KG1 (cell line): Measurements from ENCODE around the gene TSPAN17.
"Not testable (repeated sequence)": the region's sequence is repeated elsewhere in the genome, so short reads cannot be mapped to it uniquely, and the experiment has no call there.

ENCODE experiments used
- DNase-seq: peaks from one replicate; lab custom pipeline; 2025; lab: John Stamatoyannopoulos, UW

TSPAN17 gene, protein sequence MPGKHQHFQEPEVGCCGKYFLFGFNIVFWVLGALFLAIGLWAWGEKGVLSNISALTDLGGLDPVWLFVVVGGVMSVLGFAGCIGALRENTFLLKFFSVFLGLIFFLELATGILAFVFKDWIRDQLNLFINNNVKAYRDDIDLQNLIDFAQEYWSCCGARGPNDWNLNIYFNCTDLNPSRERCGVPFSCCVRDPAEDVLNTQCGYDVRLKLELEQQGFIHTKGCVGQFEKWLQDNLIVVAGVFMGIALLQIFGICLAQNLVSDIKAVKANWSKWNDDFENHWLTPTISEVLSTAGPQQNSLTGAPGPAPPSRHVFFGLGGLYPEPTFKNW

GRCh38 chr5:176647030-176647842 lies at the start of gene TSPAN17:
TSS of gene TSPAN17 (plus strand) at chr5:176647484. CDS start at chr5:176647616, 132 bp downstream.
- peak; percentile 97 for DNase-seq

- DNase-seq = not testable (repeated sequence)
Observed at GRCh38 chr5:176599749-176600430, 47.4 kb upstream of the TSPAN17 start.

DNA sequence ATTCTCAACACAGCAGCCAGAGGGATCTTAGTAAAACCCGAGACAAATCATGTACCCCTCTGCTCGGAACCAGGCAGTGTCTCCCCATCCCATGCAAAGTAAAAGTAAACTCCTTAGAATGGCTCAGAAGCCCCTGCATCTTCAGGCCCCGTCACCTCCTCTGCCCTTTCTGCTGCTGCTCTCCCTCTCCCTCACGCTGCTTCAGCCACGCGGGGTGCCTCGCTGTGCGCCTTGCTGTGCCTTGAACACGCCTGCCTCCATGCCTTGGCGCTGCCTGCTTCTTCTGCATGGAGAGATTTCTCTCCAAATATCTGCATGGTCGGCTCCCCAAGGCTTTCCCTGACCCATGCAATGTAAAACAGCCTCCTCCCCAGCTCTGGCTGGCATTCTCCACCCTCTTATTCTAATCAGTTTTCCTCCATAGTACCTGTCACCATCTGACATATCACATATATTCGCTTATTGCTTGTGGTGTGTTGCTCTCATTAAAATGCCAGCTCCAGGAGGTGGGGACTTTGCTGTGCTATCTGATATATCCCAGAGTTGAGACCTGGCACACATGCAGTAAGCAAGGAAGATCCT lies 45.3 kb upstream of the TSPAN17 start:
- DNase-seq = no peak

GRCh38 chr5:176603091-176603490 lies 44.2 kb upstream of the TSPAN17 start:
- no peak for DNase-seq

GRCh38 chr5:176606032-176606431 lies 41.3 kb upstream of the TSPAN17 start:
- DNase-seq = no peak

GRCh38 chr5:176606875-176607274 lies 40.4 kb upstream of the TSPAN17 start:
- DNase-seq = no peak

DNA sequence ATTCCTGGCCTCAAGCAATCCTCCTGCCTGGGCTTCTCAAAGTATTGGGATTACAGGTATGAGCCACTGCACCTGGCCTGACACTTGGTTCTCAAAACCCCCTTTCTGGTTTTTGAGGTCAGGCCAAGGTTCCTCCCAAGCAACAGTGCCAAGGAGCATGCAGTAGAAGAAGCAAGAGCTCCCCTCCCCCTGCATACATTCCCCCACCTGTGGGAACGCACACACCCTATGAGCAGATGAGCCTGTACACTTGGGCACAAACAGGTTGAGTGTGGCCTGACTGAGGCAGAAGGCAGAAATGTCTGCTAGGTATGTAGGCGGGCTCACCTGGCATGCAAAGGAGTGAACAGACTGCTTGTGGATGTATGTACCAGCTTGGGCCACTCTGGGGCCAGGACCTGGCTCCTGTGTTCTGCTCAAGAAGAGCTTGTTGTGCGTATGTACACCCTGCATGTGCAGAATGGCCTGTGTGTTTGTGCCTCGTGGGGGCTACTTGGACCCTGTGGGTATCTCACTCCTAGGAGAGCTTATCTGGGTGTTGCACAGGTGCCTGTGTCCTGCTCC lies 39.1 kb upstream of the TSPAN17 start:
- DNase-seq = no peak

GRCh38 chr5:176608937-176609723 lies 38.2 kb upstream of the TSPAN17 start:
- no peak for DNase-seq

DNA sequence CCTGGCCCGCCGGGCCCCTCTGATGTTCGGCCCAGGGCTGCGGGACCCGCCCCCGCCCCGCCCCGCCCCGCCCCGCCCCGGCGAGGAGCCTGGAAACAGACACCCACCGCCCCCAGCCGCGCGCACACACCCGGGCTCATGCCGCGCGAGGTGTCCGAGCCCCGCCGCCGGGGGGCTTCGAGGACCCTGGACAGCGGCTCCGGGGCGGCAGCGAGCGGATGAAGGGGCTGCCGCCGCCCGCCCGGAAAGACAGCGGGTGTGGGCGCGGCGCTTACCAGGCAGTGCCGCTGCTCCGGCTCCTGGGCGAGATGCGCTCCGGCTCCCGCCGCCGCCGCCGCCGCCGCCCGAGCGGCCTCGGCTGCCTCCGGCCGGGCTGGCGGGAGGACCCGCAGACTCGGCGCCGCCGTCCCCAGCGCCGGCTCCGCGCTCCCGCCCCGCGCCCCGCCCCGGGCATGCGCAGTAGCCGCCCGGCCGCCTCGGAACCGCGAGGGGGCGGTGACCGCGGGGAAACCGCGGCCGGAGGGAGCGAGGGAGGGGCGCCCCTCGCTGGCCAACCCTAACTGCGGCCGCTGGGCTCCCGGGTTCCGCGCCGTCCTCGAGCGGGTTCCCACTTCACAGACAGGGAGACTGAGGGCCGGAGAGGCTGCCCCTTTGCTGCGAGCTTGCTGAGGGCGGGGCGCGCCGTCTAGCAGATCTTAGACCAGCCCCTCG lies 37.4 kb upstream of the TSPAN17 start, which contains the start of gene GPRIN1:
Gene GPRIN1 (minus strand): TSS at position 433 of the 711 bp plus-strand sequence. CDS start 10,322 bp downstream, outside the sequence.
- peak; percentile 3 for DNase-seq

DNA sequence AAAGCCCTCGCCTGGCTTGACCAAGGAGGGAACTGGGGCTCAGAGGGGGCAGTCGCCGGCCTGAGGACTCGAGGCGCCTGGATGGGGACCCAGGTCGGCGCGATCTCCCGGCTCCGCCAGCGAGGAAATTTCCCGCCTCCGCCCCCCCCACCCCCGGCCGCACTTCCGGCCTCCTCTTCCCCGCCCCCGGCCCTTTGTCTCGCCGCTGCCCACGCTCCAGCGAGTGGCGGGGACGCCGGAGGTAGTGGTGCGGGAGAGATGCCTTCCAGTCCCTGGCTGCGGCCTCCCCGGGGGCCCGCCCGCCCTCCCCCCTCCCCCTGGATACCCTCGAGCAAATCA lies 36.9 kb upstream of the TSPAN17 start:
- no peak for DNase-seq

DNA sequence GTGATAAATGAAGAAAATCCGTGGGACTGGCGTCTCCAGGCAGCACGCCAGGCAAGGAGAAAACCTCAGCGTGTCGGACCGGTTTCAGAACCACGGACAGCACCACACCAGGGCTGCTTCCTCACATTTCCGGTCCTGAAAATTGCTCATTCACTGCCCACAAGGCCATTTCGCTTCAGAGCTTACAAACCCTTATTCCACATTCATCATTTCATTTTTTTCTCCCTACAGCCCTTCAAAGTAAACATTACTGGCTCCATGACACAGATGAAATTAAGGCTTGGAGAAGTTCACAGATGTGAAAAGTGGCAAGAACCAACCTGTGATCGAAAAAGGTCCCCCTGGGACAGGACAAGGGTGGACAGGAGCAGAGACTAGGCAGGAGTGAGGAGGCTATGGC lies 35.8 kb upstream of the TSPAN17 start:
- peak; percentile 8 for DNase-seq

- DNase-seq = no peak
Observed at GRCh38 chr5:176612008-176612407, 35.3 kb upstream of the TSPAN17 start.

DNA sequence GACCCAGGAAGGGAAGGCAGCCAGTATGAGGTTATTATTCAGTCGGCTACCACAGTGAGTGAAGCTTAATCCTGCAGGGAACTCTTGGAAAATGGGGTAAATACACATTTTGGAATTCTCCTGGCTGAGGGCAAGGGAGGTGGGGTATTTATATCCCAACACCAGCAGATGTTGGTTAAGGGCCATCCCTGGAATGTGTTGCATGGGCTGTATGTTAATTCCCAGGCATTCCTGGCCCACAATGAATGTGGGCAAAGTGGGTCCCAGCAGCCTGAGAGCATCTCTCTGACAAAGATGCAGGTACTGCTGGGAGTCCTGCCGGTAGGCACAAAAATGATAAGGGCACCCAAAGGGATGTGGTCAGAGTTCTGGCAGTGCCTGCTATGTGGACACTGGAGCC lies 34.4 kb upstream of the TSPAN17 start:
- no peak for DNase-seq

- no peak for DNase-seq
Observed at GRCh38 chr5:176614805-176615478, 32.3 kb upstream of the TSPAN17 start.

- DNase-seq = no peak
Observed at GRCh38 chr5:176616511-176616910, 30.8 kb upstream of the TSPAN17 start.

GRCh38 chr5:176618783-176619182 lies 28.5 kb upstream of the TSPAN17 start:
- DNase-seq = no peak

- no peak for DNase-seq
Observed at GRCh38 chr5:176619203-176619568, 28.1 kb upstream of the TSPAN17 start.

- no peak for DNase-seq
Observed at GRCh38 chr5:176619569-176620332, 27.5 kb upstream of the TSPAN17 start.

- DNase-seq = no peak
Observed at GRCh38 chr5:176620333-176620981, 26.8 kb upstream of the TSPAN17 start.
